Measurements from ENCODE around the gene FBXL15. TPM values are rescaled to one million over a fixed set of nuclear protein-coding genes. Genes with fewer than 3 reads are reported as not detected.

FBXL15 gene
- total and polyA plus RNA-seq, 2 experiments from 2014 or later = 18.5 to 36.1 TPM

DNA sequence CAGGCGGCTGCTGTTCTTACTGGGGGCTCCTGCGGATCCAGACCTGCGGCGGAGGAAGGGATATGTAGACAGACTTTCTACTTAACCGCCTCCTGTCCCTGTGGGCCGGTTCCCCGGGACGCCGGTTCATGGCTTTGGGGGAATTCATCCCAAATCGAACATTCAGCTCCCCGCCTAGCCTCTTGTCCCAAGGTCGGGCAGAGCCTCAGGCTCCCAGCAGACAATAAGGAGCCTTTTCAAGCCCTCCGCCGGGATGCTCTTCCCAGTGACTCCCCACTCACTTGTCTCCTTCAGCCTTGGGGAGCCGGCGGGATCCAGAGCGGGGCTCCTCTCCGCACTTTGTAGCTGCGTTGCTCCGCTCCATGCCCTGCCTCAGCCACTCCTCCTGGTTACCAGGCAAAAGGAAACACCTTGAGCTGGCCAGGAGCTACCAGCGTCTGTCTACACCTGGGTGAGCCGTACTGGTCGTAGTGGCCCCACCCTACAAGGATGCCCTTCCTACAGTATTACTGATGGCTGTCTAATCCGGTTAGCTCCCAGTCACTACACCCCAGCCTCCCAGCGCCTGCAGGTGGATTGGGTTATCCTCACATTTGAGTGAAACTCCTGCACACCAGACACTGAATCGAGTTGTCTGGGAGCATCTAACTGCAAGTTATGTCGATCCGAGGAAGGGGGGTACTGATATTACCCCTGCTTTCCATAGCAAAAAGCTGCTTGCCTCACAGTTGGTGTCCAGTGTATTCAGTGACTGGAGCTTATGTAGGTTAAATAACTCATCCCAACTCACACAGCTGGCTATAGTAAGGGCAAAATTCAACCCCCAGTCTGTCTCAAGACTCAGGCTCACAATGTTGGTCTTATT lies 30.7 kb downstream of the FBXL15 start, which contains the start of gene C10orf95:
TSS of gene C10orf95 (minus strand) at position 439 of the 865 bp plus-strand sequence. CDS start 450 bp downstream, outside the sequence.
- H3K27ac ChIP-seq (ENCODE audit: low read depth) = no peak within 1 kb of the TSS

More for the DNA sequence above, 30.7 kb downstream of the FBXL15 start, which contains the start of gene C10orf95:
- DNase-seq (ENCODE audit: low spot score) (peak; percentile 52), ATAC-seq (peak; percentile 15)
- 0 out of 2 replicates have a peak within 1 kb of the TSS, but pooled peaks have one; percentile 23 for H2AFZ ChIP-seq
- peaks cover 11% of the 10 kb centered on the region for H4K20me1 ChIP-seq (replicated peaks; ENCODE audit: insufficient read depth)
- H3K4me2 ChIP-seq = peak within 1 kb of the TSS; percentile 99
- H3K4me3 Mint-ChIP-seq = peak within 1 kb of the TSS; percentile 93
- H3K27me3 ChIP-seq (ENCODE audit: insufficient read depth) = no peaks in the 10 kb centered on the region
- peaks cover 12% of the 10 kb centered on the region for H3K36me3 ChIP-seq (ENCODE audit: insufficient read depth)
- H3K4me1 Mint-ChIP-seq = peaks cover 52% of the 10 kb centered on the region
- H3K27ac Mint-ChIP-seq = no peak within 1 kb of the TSS
- peak within 1 kb of the TSS; percentile 97 for H3K4me3 ChIP-seq
- no peaks in the 10 kb centered on the region for H3K9me2 ChIP-seq (ENCODE audit: insufficient read depth)
- no peaks in the 10 kb centered on the region; the same call in 2 of the 3 replicates for H3K9me3 Mint-ChIP-seq
- TF ChIP-seq REST (IDR thresholded peaks at IDR 0.05; ENCODE audit: unreplicated experiment) (no peak), CREB1 (CRISPR knock-in tag; IDR thresholded peaks at IDR 0.05; ENCODE audit: low read depth) (no peak), CTCF (conservative IDR thresholded peaks at IDR 0.05; ENCODE audit: low read depth in 2 of 2) (no peak), ZNF462 (CRISPR knock-in tag; IDR thresholded peaks at IDR 0.05) (no peak), ETS1 (IDR thresholded peaks at IDR 0.05) (no peak), EZH2phosphoT487 (IDR thresholded peaks at IDR 0.05; ENCODE audit: unreplicated experiment) (no peak), JUNB (IDR thresholded peaks at IDR 0.05; ENCODE audit: unreplicated experiment) (no peak), NANOG (IDR thresholded peaks at IDR 0.05; ENCODE audit: borderline replicate concordance) (no peak), STAT1 (IDR thresholded peaks at IDR 0.05; ENCODE audit: unreplicated experiment) (no peak), ZNF331 (CRISPR knock-in tag; IDR thresholded peaks at IDR 0.05; ENCODE audit: low read depth) (no peak), ZNF114 (CRISPR knock-in tag; IDR thresholded peaks at IDR 0.05) (no peak), EZH2 (IDR thresholded peaks at IDR 0.05; ENCODE audit: low read depth, unreplicated experiment) (no peak), POLR2AphosphoS5 (IDR thresholded peaks at IDR 0.05; ENCODE audit: low read depth) (no peak; the same call in 1 of the 2 replicates)
- H3K79me2 ChIP-seq (replicated peaks; ENCODE audit: insufficient read depth) = peaks cover 33% of the 10 kb centered on the region
- H3F3A ChIP-seq (replicated peaks; ENCODE audit: low read depth) = peaks cover 35% of the 10 kb centered on the region
- H3K4me1 ChIP-seq (ENCODE audit: insufficient read depth) = peaks cover 51% of the 10 kb centered on the region
- H3K27me3 Mint-ChIP-seq (ENCODE audit: insufficient read depth, low read depth, poor library complexity) = peaks cover 25% of the 10 kb centered on the region
- peaks cover 34% of the 10 kb centered on the region for H3K36me3 Mint-ChIP-seq (ENCODE audit: low read depth)
